HCT116 (cell line): Measurements from ENCODE around the gene GNPTAB. TPM values are rescaled to one million over a fixed set of nuclear protein-coding genes. Genes with fewer than 3 reads are reported as not detected.

Experiments used
- ATAC-seq: fragments of 200-7000 bp; cut with Tn5 transposase; 2 replicates; pipeline ENCODE4 v1.9.1; 2020; ENCODE audit warnings: mild to moderate bottlenecking, moderate library complexity
- BruUV-seq: library from RNA; stranded (reverse); fragments of 400-500 nt; replicated peaks from 2 replicates; lab custom pipeline; 2021; lab: Mats Ljungman, UMichigan
- CTCF ChIA-PET: fragments of 300-600 bp; sonication (Branson Sonifier 250); formaldehyde crosslinking; loops from one replicate; lab custom pipeline; 2021; ENCODE audit warnings: antibody characterized with exemption; lab: Charles Lee
- POLR2A ChIA-PET: fragments of 300-600, 350-600 bp; sonication (Branson Sonifier 250); formaldehyde crosslinking; loops from one replicate; lab custom pipeline; 2021; ENCODE audit warnings: antibody characterized with exemption; lab: Charles Lee
- RAD21 ChIA-PET, 2 experiments: fragments of 300-600 bp; sonication (Branson Sonifier 250); formaldehyde crosslinking; loops; one replicate each; lab custom pipeline; 2023; ENCODE audit warnings: low total read pairs in 2 of 2; ENCODE audit not compliant: uncharacterized antibody in 2 of 2, unreplicated experiment in 2 of 2, low non-redundant PET in 1 of 2; lab: Charles Lee
- DNase-seq: peaks from one replicate; pipeline ENCODE4 v3.0.0-alpha.2; 2010; ENCODE audit warnings: low read depth, low spot score
- H2AFZ ChIP-seq: fragments of 200-600 bp; shearing (Covaris generic), sonication (generic); 2 replicates; pipeline ENCODE4 v1.6.1; 2017; ENCODE audit warnings: low read depth, mixed run types, mixed read lengths, antibody characterized with exemption, low read length; ENCODE audit not compliant: poor library complexity, severe bottlenecking
- H3K27ac ChIP-seq: 2 replicates; pipeline ENCODE4 v1.5.1; 2012; ENCODE audit warnings: low read depth, low read length
- H3K27me3 ChIP-seq: fragments of 200-600 bp; sonication (generic); 2 replicates; pipeline ENCODE4 v1.6.1; 2016; ENCODE audit warnings: mixed run types, low read length, mixed read lengths; ENCODE audit not compliant: insufficient read depth
- H3K36me3 ChIP-seq, 2 experiments: fragments of 200-500 bp in 1 of 2; fragments of 200-600 bp in 1 of 2; sonication (Bioruptor generic) in 1 of 2; sonication (generic) in 1 of 2; 2 replicates each; pipeline versions ENCODE4 v1.5.1 to v1.6.1; 2014 to 2016; ENCODE audit warnings: low read length in 2 of 2, inconsistent platforms in 1 of 2, mixed read lengths in 1 of 2, mixed run types in 1 of 2; ENCODE audit not compliant: insufficient read depth in 2 of 2, control insufficient read depth in 1 of 2
- H3K4me1 ChIP-seq, 2 experiments: fragments of 200-600 bp in 1 of 2; sonication (generic) in 1 of 2; 2 replicates each; pipeline versions ENCODE4 v1.5.1 to v1.6.1; 2012 to 2017; ENCODE audit warnings: low read length in 2 of 2, inconsistent platforms in 1 of 2, mild to moderate bottlenecking in 1 of 2, mixed read lengths in 1 of 2, mixed run types in 1 of 2, moderate library complexity in 1 of 2; ENCODE audit not compliant: insufficient read depth in 2 of 2, control insufficient read depth in 1 of 2
- H3K4me2 ChIP-seq: fragments of 200-600 bp; sonication (generic); 2 replicates; pipeline ENCODE4 v1.6.1; 2017; ENCODE audit warnings: mixed run types, low read length, mixed read lengths
- H3K4me3 ChIP-seq, 2 experiments: fragments of 200-600 bp in 1 of 2; sonication (generic) in 1 of 2; replicated peaks in 1 of 2; 2 replicates each; pipeline ENCODE4 v1.5.1; 2011 to 2016; ENCODE audit warnings: low read length in 2 of 2, control low read depth in 1 of 2, low read depth in 1 of 2, mild to moderate bottlenecking in 1 of 2, mixed read lengths in 1 of 2, mixed run types in 1 of 2
- H3K79me2 ChIP-seq: fragments of 200-600 bp; sonication (generic); 2 replicates; pipeline ENCODE4 v1.6.1; 2017; ENCODE audit warnings: mild to moderate bottlenecking, mixed run types, low read length, moderate library complexity, mixed read lengths; ENCODE audit not compliant: insufficient read depth
- H3K9ac ChIP-seq: fragments of 200-600 bp; sonication (generic); 2 replicates; pipeline ENCODE4 v1.6.1; 2016; ENCODE audit warnings: low read length, mixed read lengths
- H3K9me2 ChIP-seq: fragments of 200-600 bp; sonication (generic), shearing (Covaris generic); 2 replicates; pipeline ENCODE4 v1.6.1; 2017; ENCODE audit warnings: mixed run types, mild to moderate bottlenecking, moderate library complexity; ENCODE audit not compliant: insufficient read depth
- H3K9me3 ChIP-seq, 2 experiments: fragments of 200-500 bp in 1 of 2; fragments of 200-600 bp in 1 of 2; sonication (Bioruptor generic) in 1 of 2; sonication (generic) in 1 of 2; 2 replicates each; pipeline ENCODE4 v1.6.1; 2014 to 2017; ENCODE audit warnings: low read length in 2 of 2, mixed read lengths in 2 of 2, inconsistent platforms in 1 of 2, low read depth in 1 of 2, mild to moderate bottlenecking in 1 of 2, mixed run types in 1 of 2, moderate library complexity in 1 of 2; ENCODE audit not compliant: control insufficient read depth in 1 of 2, insufficient read depth in 1 of 2
- H4K20me1 ChIP-seq: fragments of 200-600 bp; sonication (generic), shearing (Covaris generic); 2 replicates; pipeline ENCODE4 v1.6.1; 2017; ENCODE audit warnings: mixed run types, mild to moderate bottlenecking, moderate library complexity; ENCODE audit not compliant: insufficient read depth
- ATF3 ChIP-seq: IDR thresholded peaks from 2 replicates; pipeline ENCODE4 v1.6.1; 2012
- EGR1 ChIP-seq: IDR thresholded peaks from 2 replicates; pipeline ENCODE4 v1.6.1; 2012; ENCODE audit warnings: low read depth
- ELF1 ChIP-seq: IDR thresholded peaks from 2 replicates; pipeline ENCODE4 v1.6.1; 2012; ENCODE audit warnings: low read depth, borderline replicate concordance
- FOSL1 ChIP-seq: IDR thresholded peaks from 2 replicates; pipeline ENCODE4 v1.6.1; 2012; ENCODE audit warnings: low read depth
- MAX ChIP-seq: IDR thresholded peaks from 2 replicates; pipeline ENCODE4 v1.6.1; 2012
- POLR2A ChIP-seq: IDR thresholded peaks from 2 replicates; pipeline ENCODE4 v1.7.0; 2011; ENCODE audit warnings: borderline replicate concordance; ENCODE audit not compliant: insufficient read depth, insufficient read length; ENCODE audit errors: extremely low read depth
- RAD21 ChIP-seq: IDR thresholded peaks from 2 replicates; pipeline ENCODE4 v1.6.1; 2012; ENCODE audit warnings: low read depth, mild to moderate bottlenecking
- REST ChIP-seq: IDR thresholded peaks from 2 replicates; pipeline ENCODE4 v1.6.1; 2012; ENCODE audit warnings: low read depth
- SIN3A ChIP-seq: IDR thresholded peaks from 2 replicates; pipeline ENCODE4 v1.6.1; 2012; ENCODE audit warnings: low read depth
- SP1 ChIP-seq: IDR thresholded peaks from 2 replicates; pipeline ENCODE4 v1.6.1; 2012; ENCODE audit warnings: low read depth
- SRF ChIP-seq: IDR thresholded peaks from 2 replicates; pipeline ENCODE4 v1.6.1; 2012; ENCODE audit warnings: low read depth
- TCF7L2 ChIP-seq: IDR thresholded peaks from 2 replicates; pipeline ENCODE4 v1.7.0; 2011; ENCODE audit warnings: borderline replicate concordance, inconsistent platforms; ENCODE audit not compliant: insufficient read depth, insufficient read length; ENCODE audit errors: extremely low read depth
- YY1 ChIP-seq: IDR thresholded peaks from 2 replicates; pipeline ENCODE4 v1.6.1; 2011; ENCODE audit warnings: low read length, low read depth, moderate library complexity, mild to moderate bottlenecking; ENCODE audit not compliant: insufficient replicate concordance; ENCODE audit errors: extremely low read depth
- ZBTB33 ChIP-seq: IDR thresholded peaks from 2 replicates; pipeline ENCODE4 v1.6.1; 2011; ENCODE audit warnings: mild to moderate bottlenecking, low read length, moderate library complexity; ENCODE audit not compliant: insufficient replicate concordance; ENCODE audit errors: extremely low read depth
- ZFX ChIP-seq: fragments of 450-650 bp; IDR thresholded peaks from 2 replicates; pipeline ENCODE4 v1.6.1; 2017
- ZNF274 ChIP-seq: fragments of 200-500 bp; sonication (Bioruptor generic); IDR thresholded peaks from 2 replicates; pipeline ENCODE4 v1.6.1; 2014; ENCODE audit warnings: mild to moderate bottlenecking, low read depth, low read length, inconsistent platforms
- intact Hi-C: fragments of 100-400 bp; cut with micrococcal nuclease; formaldehyde crosslinking; loops from 2 replicates; pipeline ENCODE4 v1.10.0; 2022
- total RNA-seq: library from RNA; stranded (reverse); gene quantifications from one replicate; pipeline ENCODE4 v1.2.1, GENCODE V29; 2021; ENCODE audit not compliant: unreplicated experiment

Gene GNPTAB
- total RNA-seq, 1 experiment from 2014 or later: 41.4 TPM

- BruUV-seq: no TSS peak
- no peak for DNase-seq
- CTCF ChIA-PET: no interaction called here
- RAD21 ChIA-PET: no interaction called here
- H3K4me2 ChIP-seq: no peak overlapping the region
- H3K27ac ChIP-seq: no peak overlapping the region
- no peaks in the 10 kb centered on the region for H3K9me2 ChIP-seq
- H3K36me3 ChIP-seq: no peaks in the 10 kb centered on the region
- peaks cover 27% of the 10 kb centered on the region for H3K79me2 ChIP-seq
- H3K9me3 ChIP-seq: no peaks in the 10 kb centered on the region
- peaks cover 8 to 15% of the 10 kb centered on the region in 2 experiments; a peak in 3 of 4 replicates for H3K4me1 ChIP-seq
- no peak overlapping the region for H2AFZ ChIP-seq
- TF ChIP-seq SP1 (no peak), TCF7L2 (no peak), YY1 (no peak), ZFX (no peak), MAX (no peak), ATF3 (no peak), ELF1 (no peak), REST (no peak), FOSL1 (no peak), SRF (no peak), SIN3A (no peak), RAD21 (no peak), ZNF274 (no peak), ZBTB33 (no peak), POLR2A (no peak), EGR1 (no peak)
- intact Hi-C loops: no loop called here
- no peaks in the 10 kb centered on the region for H4K20me1 ChIP-seq
- POLR2A ChIA-PET: no interaction called here
- H3K4me3 ChIP-seq: no peak overlapping the region
- no peaks in the 10 kb centered on the region for H3K27me3 ChIP-seq
- ATAC-seq: no peak
- no peak overlapping the region for H3K9ac ChIP-seq
Measured at GRCh38 chr12:101695706-101696105, 135.1 kb downstream of the GNPTAB start.
